ENCODE measurements around the gene TNFRSF17.

The TNFRSF17 gene

DNA sequence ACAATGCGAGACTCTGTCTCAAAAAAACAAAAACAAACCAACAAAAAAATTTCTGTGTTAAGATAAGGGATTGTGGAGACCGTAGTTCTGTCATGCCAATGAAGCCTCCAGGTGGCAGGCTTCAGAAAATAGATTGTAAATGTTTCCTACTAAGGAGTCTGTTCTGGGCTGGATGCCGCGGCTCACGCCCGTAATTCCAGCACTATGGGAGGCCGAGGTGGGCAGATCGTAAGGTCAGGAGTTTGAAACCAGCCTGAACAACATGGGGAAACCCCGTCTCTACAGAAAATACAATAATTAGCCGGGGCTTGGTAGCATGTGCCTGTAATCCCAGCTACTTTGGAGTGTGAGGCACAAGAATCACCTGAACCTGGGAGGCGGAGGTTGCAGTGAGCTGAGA, 7.1 kb downstream of the TNFRSF17 start:
- DNase-seq, result peak; percentile 56

DNA sequence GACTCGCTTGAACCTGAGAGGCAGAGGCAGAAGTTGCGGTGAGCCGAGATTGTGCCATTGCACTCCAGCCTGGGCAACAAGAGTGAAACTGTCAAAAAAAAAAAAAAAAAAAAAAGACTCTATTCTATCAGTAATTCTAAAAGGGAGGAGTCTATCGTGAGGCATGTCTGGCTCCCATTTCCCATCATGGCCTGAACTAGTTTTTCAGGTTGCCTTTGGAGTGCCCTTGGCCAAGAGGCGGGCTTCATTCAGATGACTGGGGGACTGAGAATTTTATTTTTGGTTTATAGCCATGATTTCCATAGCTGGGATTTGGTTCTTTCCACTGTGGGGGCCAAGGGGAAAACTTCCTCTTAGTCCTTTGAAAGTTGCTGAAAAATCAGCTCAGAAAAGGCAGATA, 8.1 kb downstream of the TNFRSF17 start:
- DNase-seq, result no peak

GRCh38 chr16:11976850-11977375, 11.9 kb downstream of the TNFRSF17 start:
- DNase-seq, result peak; percentile 59

DNA sequence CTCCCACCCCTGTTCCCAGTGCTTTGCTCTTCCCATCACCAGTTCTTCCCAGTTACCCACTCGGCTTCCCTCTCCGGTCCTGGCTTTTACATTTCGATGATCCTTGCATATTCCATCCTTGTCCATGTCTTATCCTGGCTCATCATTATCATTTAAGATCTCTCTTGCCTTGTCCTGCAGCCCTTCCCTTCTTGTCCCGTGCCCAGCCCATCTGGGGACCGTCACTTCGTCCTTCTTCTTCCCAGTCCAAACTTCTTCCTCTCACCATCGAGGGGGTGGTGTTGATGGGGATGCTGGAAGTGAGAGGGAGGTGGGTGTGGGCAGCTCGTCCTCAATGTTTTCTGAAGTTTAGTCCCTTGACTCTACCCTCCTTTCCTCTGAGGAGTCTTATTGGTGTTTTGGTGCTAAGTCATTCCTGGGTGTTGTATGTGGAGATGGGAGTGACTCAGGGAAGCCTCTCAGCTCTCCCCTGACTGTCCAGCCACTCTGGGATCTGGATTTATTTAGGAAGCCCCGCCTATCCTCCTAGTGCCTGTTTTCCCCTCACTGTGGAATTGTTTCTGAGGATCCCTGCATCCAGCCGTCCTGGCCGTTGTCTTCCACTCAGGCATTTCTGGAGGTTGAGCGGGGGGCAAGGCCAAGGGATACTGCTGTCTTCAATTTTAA, 12.5 kb downstream of the TNFRSF17 start:
- DNase-seq, result no peak

DNA sequence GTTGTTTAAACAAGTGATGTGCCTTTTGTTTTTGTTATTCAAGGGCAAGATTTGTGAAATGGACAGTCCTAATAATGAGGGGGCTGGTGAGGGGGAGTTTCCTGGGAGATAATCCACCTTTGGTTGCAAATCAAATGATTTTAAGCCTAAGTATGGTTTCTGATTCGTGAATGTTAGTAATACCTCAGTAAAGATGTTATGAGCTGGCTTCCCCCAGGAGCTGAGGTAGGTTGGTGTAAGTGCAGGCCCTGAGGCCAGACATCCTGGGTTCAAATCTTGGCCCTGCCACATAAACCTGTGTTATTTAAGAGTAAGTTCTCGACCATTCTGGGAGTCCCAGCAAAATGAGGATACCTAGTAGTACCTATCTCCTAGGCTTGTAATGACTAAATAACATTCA, 13.1 kb downstream of the TNFRSF17 start:
- DNase-seq, result no peak

GRCh38 chr16:11979013-11979672, 14.1 kb downstream of the TNFRSF17 start:
- DNase-seq, result no peak

DNA sequence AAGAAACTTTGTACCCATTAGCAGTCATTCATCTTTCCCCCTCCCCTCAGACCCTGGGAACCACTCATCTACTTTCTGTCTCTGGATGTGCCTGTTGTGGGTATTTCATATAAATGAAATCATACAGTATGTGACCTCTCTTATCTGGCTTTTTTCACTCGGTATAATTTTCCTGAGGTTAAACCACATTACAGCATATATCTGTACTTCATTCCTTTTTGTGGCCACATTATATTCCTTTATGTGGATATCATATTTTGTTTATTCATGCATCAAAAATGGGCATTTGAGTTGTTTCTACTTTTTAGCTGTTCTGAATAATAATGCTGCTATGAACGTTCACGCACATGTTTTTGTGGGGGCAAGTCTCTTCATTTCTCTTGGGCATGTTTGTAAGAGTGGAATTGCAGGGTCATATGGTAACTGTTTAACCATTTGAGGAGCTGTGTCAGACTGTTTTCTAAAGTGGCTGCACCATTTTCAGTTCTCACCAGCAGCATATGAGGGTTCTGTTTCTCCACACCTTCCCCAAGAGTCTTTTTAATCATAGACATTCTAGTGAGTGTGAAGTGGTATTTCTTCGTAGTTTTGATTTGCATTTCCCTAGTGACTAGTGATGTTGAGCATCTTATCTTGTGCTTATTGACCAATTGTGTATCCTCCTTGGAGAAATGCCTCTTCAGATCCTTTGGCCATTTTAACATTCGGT, 15.3 kb downstream of the TNFRSF17 start:
- DNase-seq, result no peak

DNA sequence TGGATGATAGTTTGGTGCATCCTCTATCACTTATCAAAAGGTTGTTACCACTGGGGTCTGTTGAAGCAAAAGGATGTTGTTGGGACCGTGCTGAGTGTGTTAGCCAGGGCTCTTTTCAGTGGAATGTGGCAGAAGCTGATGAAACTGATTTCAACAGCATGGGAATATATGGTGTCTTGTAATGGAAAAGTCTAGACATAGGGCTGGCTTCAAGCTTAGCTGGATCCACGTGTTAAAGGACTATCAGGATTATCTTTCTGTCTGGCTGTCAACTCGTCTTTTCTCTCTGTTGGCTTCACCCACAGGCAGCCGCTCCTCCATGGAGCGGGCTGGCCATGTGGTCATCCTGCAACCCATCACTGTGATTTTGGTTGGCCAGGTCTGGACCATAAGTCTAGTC, 20.2 kb downstream of the TNFRSF17 start:
- no peak for DNase-seq

DNA sequence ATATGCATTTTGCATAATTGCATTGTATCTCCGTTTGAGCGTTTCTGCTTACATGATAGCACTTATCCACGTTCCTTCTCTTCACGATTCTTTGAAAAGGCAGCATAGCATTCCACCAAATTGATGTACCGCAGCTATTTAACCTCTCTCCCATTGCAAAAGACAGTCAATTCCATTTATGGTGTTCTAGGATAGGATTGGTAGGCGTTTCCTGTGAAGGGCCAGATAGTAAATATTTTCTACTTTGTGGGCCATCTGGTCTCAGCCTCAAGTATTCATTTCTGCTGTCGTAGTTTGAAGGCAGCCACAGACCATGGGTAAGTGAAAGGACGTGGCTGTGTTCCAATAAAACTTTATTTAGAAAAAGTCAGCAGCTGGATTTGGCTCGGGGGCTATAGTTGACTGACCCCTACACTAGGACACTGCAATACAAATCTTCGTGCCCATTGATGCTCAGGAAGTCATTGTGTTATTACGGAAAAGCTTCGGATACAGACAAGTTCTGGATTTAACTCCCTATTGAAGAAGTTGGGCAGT, 21.6 kb downstream of the TNFRSF17 start:
- DNase-seq, result no peak

DNA sequence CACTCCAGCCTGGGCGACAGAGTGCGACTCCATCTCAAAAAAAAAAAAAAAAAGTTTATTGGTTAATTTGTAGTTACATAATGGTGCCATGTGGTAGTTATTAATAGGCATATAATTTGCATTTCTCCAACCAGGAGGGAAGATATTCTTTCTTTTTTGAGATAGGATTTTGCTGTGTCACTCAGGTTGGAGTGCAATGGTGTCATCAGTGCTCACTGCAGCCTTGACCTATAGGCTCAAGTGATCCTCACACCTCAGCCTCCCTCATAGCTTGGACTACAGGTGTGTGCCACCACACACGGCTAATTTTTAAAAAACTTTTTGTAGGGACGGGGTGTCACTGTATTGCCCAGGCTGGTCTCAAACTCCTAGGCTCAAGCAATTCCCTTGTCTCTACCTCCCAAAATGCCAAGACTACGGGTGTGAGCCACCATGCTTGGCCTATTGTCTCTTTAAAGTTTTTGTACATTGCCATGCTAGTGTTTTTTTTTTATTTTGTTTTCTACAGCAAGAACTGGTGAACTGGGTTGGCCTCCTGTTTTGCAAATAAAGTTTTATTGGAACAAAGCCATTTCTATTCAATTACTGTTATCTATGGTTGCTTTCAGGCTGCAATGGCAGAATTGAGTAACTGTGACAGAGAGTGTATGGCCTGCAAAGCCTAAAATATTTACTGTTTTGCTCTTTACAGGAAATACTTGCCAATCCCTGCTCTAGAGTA, 23.4 kb downstream of the TNFRSF17 start:
- no peak for DNase-seq

DNA sequence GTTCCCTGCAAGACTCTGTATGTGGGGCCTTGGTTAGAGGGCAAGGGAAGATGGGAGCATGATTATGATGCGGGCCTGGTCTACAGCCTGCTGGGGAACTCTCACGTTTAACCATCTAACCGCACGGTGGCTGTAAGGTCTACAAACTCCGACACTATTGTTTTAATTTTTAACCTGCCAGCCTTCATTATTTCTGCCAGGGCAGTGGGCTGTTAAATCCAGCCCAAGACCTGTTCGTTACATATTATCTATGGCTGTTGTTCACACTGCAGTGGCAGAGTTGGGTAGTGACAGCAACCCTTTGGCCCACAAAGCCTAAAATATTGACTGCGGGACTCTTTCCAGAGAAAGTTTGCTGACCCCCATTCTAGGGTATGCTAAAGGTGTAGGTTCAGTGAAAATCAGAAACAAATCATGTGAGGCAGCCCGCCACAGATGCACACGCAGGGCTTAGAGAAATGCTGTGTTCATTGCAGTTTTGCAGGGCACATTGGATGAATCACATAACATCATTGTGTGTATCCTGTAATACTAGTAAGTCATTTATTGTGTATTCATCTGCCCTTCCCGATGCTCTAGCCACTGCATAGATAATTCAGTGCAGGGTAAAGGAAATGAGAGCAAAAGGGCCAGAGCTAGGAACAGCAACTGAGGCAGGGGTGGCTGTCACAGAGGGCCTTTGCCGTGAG, 25.8 kb downstream of the TNFRSF17 start:
- no peak for DNase-seq

- no peak for DNase-seq
These were observed 27.1 kb downstream of the TNFRSF17 start for GRCh38 chr16:11992008-11992584.

DNA sequence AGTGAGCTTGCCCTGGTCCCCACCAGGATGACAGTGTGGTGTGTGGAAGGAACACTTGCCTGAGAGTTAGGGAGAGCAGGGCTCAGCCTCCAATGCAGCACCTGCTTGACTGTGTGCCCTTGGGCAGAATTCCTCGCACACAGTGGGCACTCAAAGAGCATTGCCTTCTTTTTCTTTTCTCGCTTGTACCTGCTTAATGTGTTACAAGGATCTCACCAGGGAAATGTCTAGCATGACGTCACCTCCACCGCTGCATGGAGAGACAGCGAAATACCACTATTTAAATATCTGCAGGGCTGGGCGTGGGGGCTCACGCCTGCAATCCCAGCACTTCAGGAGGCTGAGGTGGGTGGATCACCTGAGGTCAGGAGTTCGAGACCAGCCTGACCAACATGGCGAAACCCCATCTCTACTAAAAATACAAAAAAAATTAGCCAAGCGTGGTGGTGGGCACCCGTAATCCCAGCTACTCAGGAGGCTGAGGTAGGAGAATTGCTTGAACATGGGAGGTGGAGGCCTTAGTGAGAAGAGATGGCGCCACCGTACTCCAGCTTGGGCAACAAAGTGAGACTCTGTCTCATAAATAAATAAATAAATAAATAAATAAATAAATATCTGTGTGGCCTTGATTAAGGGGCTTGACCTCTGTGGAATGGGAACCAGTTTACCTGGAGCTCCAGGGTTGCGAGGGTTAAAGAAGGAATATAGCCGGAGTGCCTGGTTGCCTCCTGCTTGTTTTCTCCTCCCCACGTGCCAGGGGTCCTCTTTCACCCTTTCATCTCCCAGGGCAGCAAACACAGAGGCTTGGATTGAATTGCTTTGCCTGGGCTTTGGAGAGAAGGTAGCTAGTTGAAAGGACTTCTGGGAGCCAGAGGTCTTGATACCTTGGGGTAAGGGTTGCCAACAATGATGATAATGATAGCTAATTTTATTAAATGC, 27.8 kb downstream of the TNFRSF17 start:
- DNase-seq, result peak; percentile 87

- peak; percentile 24 for DNase-seq
These were observed 29.4 kb downstream of the TNFRSF17 start for GRCh38 chr16:11994143-11995119.

GRCh38 chr16:11996433-11997330, 31.7 kb downstream of the TNFRSF17 start:
- no peak for DNase-seq

GRCh38 chr16:12000032-12000431, 35.0 kb downstream of the TNFRSF17 start:
- DNase-seq, result no peak

DNA sequence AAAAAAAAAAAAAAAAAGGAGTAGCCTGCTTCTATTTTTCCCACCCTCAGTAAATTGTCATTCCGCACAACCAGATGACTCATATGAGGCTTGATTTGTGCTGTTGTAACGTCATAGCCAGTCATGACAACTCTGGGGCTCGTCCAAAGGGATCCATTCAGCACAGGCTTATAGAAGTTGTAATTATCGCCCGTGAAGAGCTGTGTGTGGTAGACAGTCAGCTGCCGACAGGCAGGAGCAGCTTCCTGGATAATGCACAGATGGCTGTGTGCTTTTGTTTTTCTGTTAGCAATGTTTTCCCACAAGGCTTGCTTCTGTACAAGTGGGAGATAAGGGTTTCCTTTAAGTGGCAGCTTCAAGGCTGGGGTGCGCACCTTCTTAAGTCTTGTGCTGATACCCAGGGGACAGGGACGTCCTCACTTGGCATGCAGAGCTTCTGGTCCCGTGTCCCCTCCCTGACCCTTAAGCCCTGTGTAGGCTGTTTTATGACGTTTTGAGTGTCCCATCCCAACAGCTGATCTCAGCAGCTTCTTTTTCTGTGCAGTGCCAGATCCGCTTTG, 37.5 kb downstream of the TNFRSF17 start:
- DNase-seq, result peak; percentile 95

DNA sequence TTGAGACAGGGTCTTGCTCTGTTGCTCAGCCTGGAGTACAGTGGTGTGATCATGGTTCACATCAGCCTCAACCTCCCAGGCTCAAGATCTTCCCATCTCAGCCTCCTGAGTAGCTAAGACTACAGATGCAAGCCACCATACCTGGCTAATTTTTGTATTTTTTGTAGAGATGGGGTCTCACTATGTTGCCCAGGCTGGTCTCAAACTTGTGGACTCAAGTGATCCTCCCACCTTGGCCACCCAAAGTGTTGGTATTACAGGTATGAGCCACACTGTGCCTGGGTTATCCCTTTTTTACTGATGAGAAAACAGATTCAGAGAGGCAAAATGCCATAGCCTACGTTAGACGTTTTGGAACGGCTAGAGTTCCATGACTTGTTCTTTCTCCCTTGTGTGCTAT, 41.6 kb downstream of the TNFRSF17 start:
- no peak for DNase-seq
